Hematopoietic multipotent progenitor cell (in vitro differentiated cells): ENCODE results near the gene APOL2. TPM values are rescaled to one million over a fixed set of nuclear protein-coding genes. Genes with fewer than 3 reads are reported as not detected.
"Not testable (repeated sequence)": the region's sequence is repeated elsewhere in the genome, so short reads cannot be mapped to it uniquely, and the experiment has no call there.

Experiments
- DNase-seq, 3 donors: peaks; one replicate each; pipeline ENCODE4 v3.0.0-alpha.2; 2011 to 2015; ENCODE audit warnings: low read depth in 2 of 3, low spot score in 2 of 3
- total RNA-seq: library from RNA; depleted of rRNA; stranded (reverse); fragments of >200 nt; gene quantifications from one replicate; pipeline ENCODE4 v1.2.3, GENCODE V29; 2012

Gene APOL2
- total RNA-seq, 1 donor = 53.9 TPM

GRCh38 chr22:36263216-36263673 is 23.9 kb upstream of the APOL2 start:
- DNase-seq = not testable (repeated sequence)

- not testable (repeated sequence) for DNase-seq
Observed at GRCh38 chr22:36262307-36262706, 23.0 kb upstream of the APOL2 start.

- not testable (repeated sequence) for DNase-seq
Observed at GRCh38 chr22:36261675-36262074, 22.3 kb upstream of the APOL2 start.

DNA sequence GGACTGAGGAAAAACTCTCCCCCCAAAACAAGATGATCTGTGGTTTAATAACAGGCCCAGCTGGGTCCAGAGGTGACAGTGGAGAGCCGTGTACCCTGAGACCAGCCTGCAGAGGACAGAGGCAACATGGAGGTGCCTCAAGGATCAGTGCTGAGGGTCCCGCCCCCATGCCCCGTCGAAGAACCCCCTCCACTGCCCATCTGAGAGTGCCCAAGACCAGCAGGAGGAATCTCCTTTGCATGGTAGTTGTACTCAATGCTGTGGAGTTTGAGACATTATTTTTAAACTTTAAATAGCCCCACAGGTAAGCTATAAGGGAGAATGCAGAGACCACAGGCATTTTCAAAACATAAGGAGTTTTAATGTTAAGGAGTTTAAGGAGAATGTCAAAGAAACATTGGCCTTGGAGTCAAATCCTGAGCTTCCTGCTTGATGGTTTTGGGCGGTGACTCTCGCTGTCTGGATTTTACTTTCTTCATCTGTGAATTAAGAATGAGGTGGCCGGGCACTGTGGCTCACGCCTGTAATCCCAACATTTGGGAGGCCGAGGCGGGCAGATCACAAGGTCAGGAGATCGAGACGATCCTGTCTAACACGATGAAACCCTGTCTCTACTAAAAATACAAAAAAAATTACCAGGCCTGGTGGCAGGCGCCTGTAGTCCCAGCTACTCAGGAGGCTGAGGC is 20.4 kb upstream of the APOL2 start:
- no peak for DNase-seq

DNA sequence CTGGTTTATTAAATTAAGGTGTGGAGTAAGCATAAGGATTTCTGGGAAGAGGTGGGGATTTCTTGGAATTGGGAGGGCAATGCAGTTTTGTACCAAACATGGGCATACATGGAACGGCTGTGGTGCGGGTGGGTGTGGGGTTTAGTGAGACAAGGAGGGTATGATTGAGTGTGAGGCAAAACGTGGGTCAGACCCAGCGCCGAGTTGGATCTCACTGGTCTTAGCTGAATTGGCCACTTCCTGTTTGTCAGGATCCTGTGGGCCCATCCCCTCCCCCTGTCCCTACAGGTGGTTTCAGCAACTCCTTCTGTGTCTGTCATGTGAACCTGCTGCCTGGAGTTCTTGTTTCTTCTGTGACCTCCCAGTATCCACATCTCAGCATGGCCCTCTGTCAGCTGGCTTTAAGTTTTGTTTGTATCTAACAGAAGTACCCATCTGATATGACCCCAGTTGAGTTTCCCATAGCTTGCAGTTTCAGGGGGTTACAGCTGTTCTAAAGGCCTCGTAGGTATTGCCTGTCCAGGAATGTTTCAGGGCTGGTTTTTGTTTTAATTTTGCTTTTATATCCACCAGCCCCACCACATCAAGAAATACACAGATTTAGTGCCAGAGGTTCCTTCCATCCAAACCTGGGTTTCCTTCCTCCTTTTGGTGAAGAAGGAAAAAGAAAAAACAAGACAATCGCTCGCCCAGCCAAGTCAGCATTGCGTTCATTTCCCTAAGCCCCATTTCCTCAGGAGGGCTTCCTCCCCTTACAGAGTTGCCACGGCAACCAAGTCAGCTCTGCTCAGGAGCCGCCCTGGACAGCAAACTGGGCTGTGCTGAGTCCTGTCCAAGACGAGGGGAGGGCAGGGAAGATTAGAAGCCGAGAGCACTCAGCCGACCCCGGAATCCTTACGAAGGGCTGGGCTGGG is 19.6 kb upstream of the APOL2 start:
- DNase-seq = no peak

DNA sequence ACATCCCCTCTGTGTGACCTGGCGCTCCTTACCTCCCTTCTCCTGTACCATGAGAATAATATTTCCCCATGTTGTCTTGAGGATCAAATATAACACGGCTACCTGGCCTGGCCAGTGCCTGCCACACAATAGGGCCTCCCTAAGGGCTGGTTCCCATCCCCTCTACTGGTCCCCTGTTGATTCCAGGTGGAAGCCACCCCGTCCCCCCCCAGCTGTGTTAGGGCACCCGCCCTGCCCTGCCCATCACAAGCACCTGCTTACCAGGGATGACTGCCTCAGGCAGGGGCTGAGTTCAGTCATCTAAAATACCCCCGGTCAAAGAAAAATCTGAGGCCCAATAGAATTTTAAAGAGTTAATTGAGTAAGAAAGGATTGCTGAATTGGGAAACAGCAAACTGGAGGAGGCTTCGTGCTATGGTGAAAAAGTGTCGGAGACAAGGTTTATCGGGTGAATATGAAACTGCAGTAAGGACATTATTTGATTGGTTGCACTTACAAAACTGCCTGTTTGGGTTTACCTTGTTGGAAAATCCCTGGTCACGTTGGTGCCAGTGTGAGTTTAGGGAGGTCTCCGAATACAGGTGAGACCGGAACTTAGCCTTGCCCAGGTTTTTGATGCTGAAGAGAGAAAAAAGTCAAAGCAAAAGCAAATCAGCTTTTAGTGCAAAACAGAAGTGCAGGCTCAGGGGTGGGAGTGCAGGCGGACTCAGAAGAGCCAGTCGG is 18.8 kb upstream of the APOL2 start:
- no peak for DNase-seq

DNA sequence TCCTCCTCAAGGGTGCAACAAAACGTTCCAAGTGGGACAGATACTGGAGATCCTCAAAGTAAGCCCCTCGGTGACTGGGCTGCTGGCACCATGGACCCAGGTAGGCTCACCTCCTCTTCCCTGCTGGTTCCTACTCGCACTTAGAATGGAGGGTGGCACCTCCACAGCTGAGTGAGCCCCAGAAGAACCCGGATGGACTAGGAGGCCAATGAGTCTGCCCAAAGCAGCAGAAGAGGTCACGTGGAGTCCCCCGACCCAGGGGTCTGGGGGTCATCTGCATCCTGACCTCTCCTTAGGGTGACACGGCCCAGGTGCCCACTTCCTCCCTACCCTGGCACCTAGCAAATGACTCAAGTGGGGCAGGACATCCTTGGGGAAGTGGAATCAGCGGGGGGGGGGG is 18.0 kb upstream of the APOL2 start:
- no peak for DNase-seq

- no peak for DNase-seq
Observed at GRCh38 chr22:36256478-36256877, 17.2 kb upstream of the APOL2 start.

DNA sequence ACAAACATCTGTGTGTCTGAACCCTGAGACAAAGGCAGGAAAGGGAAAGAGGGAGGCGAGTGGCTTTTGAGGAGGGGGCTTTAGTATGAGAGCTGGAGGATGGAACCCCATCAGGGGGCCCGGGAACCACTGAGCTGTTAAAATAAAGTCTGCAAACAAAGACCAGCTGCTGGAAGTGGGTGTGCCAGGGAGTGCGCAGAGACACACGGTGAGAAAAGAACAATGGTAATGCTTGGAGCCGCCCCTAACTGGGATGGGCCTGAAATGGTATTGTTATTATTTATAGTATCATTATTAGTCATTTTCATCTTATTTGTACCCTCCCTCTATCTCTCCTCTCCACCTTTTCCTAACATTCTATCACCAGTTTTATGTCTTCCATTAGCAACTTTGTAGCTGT is 16.2 kb upstream of the APOL2 start:
- not testable (repeated sequence) for DNase-seq

- no peak for DNase-seq
Observed at GRCh38 chr22:36253523-36254490, 14.5 kb upstream of the APOL2 start.

GRCh38 chr22:36252754-36253522 is 13.6 kb upstream of the APOL2 start, which contains the start of gene APOL1:
TSS of gene APOL1 (plus strand) at chr22:36253133. CDS start at chr22:36254956, 1,823 bp downstream.
- peak in 2 of 3 donors; percentile 58 to 79 for DNase-seq

GRCh38 chr22:36251979-36252608 is 12.8 kb upstream of the APOL2 start:
- DNase-seq = not testable (repeated sequence)

DNA sequence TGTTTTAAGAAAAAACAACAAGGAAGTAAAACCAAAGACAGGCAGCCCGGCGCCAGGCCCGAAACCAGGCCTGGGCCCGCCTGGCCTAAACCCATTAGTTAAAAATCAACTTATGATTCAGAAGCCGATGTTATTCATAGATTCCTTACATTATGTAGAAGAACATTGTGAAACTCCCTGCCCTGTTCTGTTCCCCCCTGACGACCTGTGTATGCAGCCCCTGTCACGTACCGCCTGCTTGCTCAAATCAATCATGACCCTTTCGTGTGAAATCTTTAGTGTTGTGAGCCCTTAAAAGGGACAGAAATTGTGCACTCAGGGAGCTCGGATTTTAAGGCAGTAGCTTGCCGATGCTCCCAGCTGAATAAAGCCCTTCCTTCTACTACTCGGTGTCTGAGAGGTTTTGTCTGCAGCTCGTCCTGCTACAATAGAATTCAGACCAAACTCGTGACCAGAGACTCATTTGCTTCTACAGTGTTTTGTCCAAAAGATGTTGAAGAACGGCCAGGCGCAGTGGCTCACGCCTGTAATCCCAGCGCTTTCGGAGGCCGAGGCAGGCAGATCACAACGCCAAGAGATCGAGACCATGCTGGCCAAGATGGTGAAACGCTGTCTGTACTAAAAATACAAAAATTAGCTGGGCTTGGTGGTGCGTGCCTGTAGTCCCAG is 11.1 kb upstream of the APOL2 start:
- DNase-seq = not testable (repeated sequence)

GRCh38 chr22:36249160-36249559 is 9.8 kb upstream of the APOL2 start:
- DNase-seq = peak in 1 of 3 donors; percentile 10

DNA sequence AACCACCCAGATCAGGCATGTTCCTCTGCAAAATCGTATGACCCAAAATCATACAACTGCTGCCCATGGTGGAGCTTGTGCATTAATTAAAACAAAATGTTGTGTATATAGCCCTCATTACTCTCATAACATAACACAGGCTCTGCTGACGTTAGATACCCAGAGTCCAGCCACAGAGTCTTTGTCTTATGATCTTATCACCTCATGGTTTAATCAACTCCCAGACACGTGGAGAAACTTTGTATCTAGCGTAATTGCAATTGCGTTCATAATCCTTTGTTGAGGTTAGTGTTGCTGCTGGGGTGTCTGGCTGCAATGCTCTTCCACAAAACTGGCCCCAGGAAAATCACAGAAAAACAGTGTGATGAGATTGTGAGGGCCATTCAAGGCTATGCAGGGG is 8.6 kb upstream of the APOL2 start:
- DNase-seq = no peak

GRCh38 chr22:36246718-36247117 is 7.4 kb upstream of the APOL2 start:
- DNase-seq = no peak

- DNase-seq = no peak
Observed at GRCh38 chr22:36245805-36246356, 6.6 kb upstream of the APOL2 start.
